ENCODE results near the gene FN3KRP.

The FN3KRP gene

GRCh38 chr17:82689077-82689476 is 27.4 kb upstream of the FN3KRP start:
- no peak for DNase-seq

GRCh38 chr17:82690786-82691489 is 25.6 kb upstream of the FN3KRP start:
- DNase-seq, result no peak

- no peak for DNase-seq
These were observed 24.8 kb upstream of the FN3KRP start for GRCh38 chr17:82691714-82692113.

- no peak for DNase-seq
These were observed 24.2 kb upstream of the FN3KRP start for GRCh38 chr17:82692268-82692667.

- DNase-seq, result no peak
These were observed 23.2 kb upstream of the FN3KRP start for GRCh38 chr17:82693168-82693867.

GRCh38 chr17:82694647-82695046 is 21.9 kb upstream of the FN3KRP start:
- no peak for DNase-seq

GRCh38 chr17:82696259-82696658 is 20.2 kb upstream of the FN3KRP start:
- DNase-seq, result no peak

GRCh38 chr17:82696916-82697807 is 19.3 kb upstream of the FN3KRP start:
- no peak for DNase-seq

GRCh38 chr17:82697808-82698064 is 18.8 kb upstream of the FN3KRP start:
- DNase-seq, result no peak

- peak; percentile 99 for DNase-seq
These were observed 18.2 kb upstream of the FN3KRP start, which contains the start of gene RAB40B for GRCh38 chr17:82698065-82698973. Gene RAB40B (minus strand): TSS chr17:82698698. CDS start chr17:82698596, 102 bp downstream.

- no peak for DNase-seq
These were observed 17.5 kb upstream of the FN3KRP start for GRCh38 chr17:82698974-82699442.

- no peak for DNase-seq
These were observed 17.0 kb upstream of the FN3KRP start for GRCh38 chr17:82699551-82699950.

- no peak for DNase-seq
These were observed 14.1 kb upstream of the FN3KRP start for GRCh38 chr17:82702231-82702927.

GRCh38 chr17:82703036-82703745 is 13.3 kb upstream of the FN3KRP start:
- no peak for DNase-seq

- DNase-seq, result no peak
These were observed 12.3 kb upstream of the FN3KRP start for GRCh38 chr17:82703935-82704865.

- DNase-seq, result no peak
These were observed 11.6 kb upstream of the FN3KRP start for GRCh38 chr17:82704886-82705285.

GRCh38 chr17:82705756-82706155 is 10.8 kb upstream of the FN3KRP start:
- DNase-seq, result no peak

- no peak for DNase-seq
These were observed 7.4 kb upstream of the FN3KRP start for GRCh38 chr17:82709024-82709675.
